Endothelial cell (in vitro differentiated cells): Measurements from ENCODE around the gene ZC3H7A. TPM values are rescaled to one million over a fixed set of nuclear protein-coding genes. Genes with fewer than 3 reads are reported as not detected.

ENCODE experiments used
- DNase-seq: peaks from one replicate; pipeline ENCODE4 v3.0.0; 2021; ENCODE audit warnings: low spot score
- H3K27ac Mint-ChIP-seq: one replicate; pipeline ENCODE4 v1.8.0; 2021; ENCODE audit warnings: mixed read lengths, inconsistent platforms; ENCODE audit not compliant: unreplicated experiment
- H3K27me3 Mint-ChIP-seq: one replicate; pipeline ENCODE4 v1.8.0; 2021; ENCODE audit warnings: mild to moderate bottlenecking, moderate library complexity, mixed read lengths, inconsistent platforms; ENCODE audit not compliant: unreplicated experiment
- H3K36me3 Mint-ChIP-seq: one replicate; pipeline ENCODE4 v1.8.0; 2021; ENCODE audit warnings: mild to moderate bottlenecking, low read depth, mixed read lengths, inconsistent platforms; ENCODE audit not compliant: unreplicated experiment
- H3K4me1 Mint-ChIP-seq: one replicate; pipeline ENCODE4 v1.8.0; 2021; ENCODE audit warnings: mild to moderate bottlenecking, mixed read lengths, inconsistent platforms; ENCODE audit not compliant: unreplicated experiment
- H3K4me3 Mint-ChIP-seq: one replicate; pipeline ENCODE4 v1.8.0; 2021; ENCODE audit warnings: mild to moderate bottlenecking, mixed read lengths, inconsistent platforms; ENCODE audit not compliant: unreplicated experiment
- H3K9me3 Mint-ChIP-seq: one replicate; pipeline ENCODE4 v1.8.0; 2021; ENCODE audit warnings: mixed read lengths, inconsistent platforms; ENCODE audit not compliant: unreplicated experiment
- CTCF ChIP-seq: fragments of 200-600 bp; sonication (generic); IDR thresholded peaks from one replicate; pipeline ENCODE4 v1.5.0; 2021; ENCODE audit warnings: antibody characterized with exemption; ENCODE audit not compliant: unreplicated experiment
- total RNA-seq: library from RNA; stranded (reverse); fragmentation: NEBNext Ultra II Directional; extraction: Animal tissue kit (Norgen Biotek cat#: 25700); gene quantifications from one replicate; pipeline ENCODE4 v1.2.1, GENCODE V29; 2021; ENCODE audit not compliant: unreplicated experiment

ZC3H7A gene
- total RNA-seq, 1 donor from 2014 or later, result 84.7 TPM

GRCh38 chr16:11711662-11712061 lies 85.4 kb downstream of the ZC3H7A start:
- no peak overlapping the region for H3K4me3 Mint-ChIP-seq
- no peaks in the 10 kb centered on the region for H3K4me1 Mint-ChIP-seq
- peaks cover 6% of the 10 kb centered on the region for H3K36me3 Mint-ChIP-seq
- no peak overlapping the region for H3K27ac Mint-ChIP-seq
- TF ChIP-seq CTCF, result no peak
- H3K27me3 Mint-ChIP-seq, result peaks cover 5% of the 10 kb centered on the region
- no peaks in the 10 kb centered on the region for H3K9me3 Mint-ChIP-seq
- no peak for DNase-seq

- H3K4me3 Mint-ChIP-seq, result no peak overlapping the region
- peaks cover 6% of the 10 kb centered on the region for H3K36me3 Mint-ChIP-seq
These were observed 88.6 kb downstream of the ZC3H7A start for GRCh38 chr16:11708421-11708820.

GRCh38 chr16:11707679-11708197 lies 89.3 kb downstream of the ZC3H7A start:
- Mint-ChIP-seq H3K36me3 (peaks cover 6% of the 10 kb centered on the region), H3K9me3 (no peaks in the 10 kb centered on the region), H3K4me3 (no peak overlapping the region), H3K27ac (no peak overlapping the region), H3K27me3 (peaks cover 3% of the 10 kb centered on the region), H3K4me1 (no peaks in the 10 kb centered on the region)
- TF ChIP-seq CTCF, result no peak
- DNase-seq, result no peak

More at GRCh38 chr16:11708421-11708820, 88.6 kb downstream of the ZC3H7A start:
- no peaks in the 10 kb centered on the region for H3K4me1 Mint-ChIP-seq
- H3K9me3 Mint-ChIP-seq, result no peaks in the 10 kb centered on the region
- DNase-seq, result no peak
- H3K27ac Mint-ChIP-seq, result no peak overlapping the region
- peaks cover 3% of the 10 kb centered on the region for H3K27me3 Mint-ChIP-seq
- TF ChIP-seq CTCF, result no peak

- no peak overlapping the region for H3K27ac Mint-ChIP-seq
- H3K4me3 Mint-ChIP-seq, result no peak overlapping the region
- no peaks in the 10 kb centered on the region for H3K9me3 Mint-ChIP-seq
- H3K27me3 Mint-ChIP-seq, result no peaks in the 10 kb centered on the region
- no peaks in the 10 kb centered on the region for H3K36me3 Mint-ChIP-seq
- no peaks in the 10 kb centered on the region for H3K4me1 Mint-ChIP-seq
- DNase-seq, result no peak
- TF ChIP-seq CTCF, result no peak
These were observed 90.8 kb downstream of the ZC3H7A start for GRCh38 chr16:11706180-11706742.

- Mint-ChIP-seq H3K27me3 (no peaks in the 10 kb centered on the region), H3K4me1 (no peaks in the 10 kb centered on the region), H3K4me3 (no peak overlapping the region), H3K36me3 (no peaks in the 10 kb centered on the region), H3K9me3 (no peaks in the 10 kb centered on the region), H3K27ac (no peak overlapping the region)
- TF ChIP-seq CTCF, result no peak
- DNase-seq, result no peak
These were observed 91.6 kb downstream of the ZC3H7A start for GRCh38 chr16:11705311-11706025.
